Neuronal stem cell (in vitro differentiated cells): ENCODE measurements around the gene CNDP2.

Experiments used
- DNase-seq: peaks from one replicate; pipeline ENCODE4 v3.0.0-alpha.2; 2013; ENCODE audit warnings: low spot score
- H2AFZ ChIP-seq: one replicate; pipeline ENCODE4 v1.6.1; 2013; ENCODE audit warnings: mild to moderate bottlenecking, low read length, inconsistent platforms
- H2AK5ac ChIP-seq: 2 replicates; pipeline ENCODE4 v1.6.1; 2013; ENCODE audit warnings: low read depth, mild to moderate bottlenecking, inconsistent platforms, low read length, moderate library complexity, mixed read lengths
- H2BK120ac ChIP-seq: 2 replicates; pipeline ENCODE4 v1.6.1; 2013; ENCODE audit warnings: low read depth, mild to moderate bottlenecking, inconsistent platforms, low read length, moderate library complexity, mixed read lengths
- H2BK12ac ChIP-seq: one replicate; pipeline ENCODE4 v1.6.1; 2013; ENCODE audit warnings: low read length, inconsistent platforms
- H2BK15ac ChIP-seq: 2 replicates; pipeline ENCODE4 v1.6.1; 2013; ENCODE audit warnings: mild to moderate bottlenecking, low read length, inconsistent platforms, mixed read lengths
- H2BK5ac ChIP-seq: one replicate; pipeline ENCODE4 v1.6.1; 2013; ENCODE audit warnings: inconsistent platforms, mild to moderate bottlenecking, low read length, moderate library complexity
- H3K14ac ChIP-seq: one replicate; pipeline ENCODE4 v1.6.1; 2013; ENCODE audit warnings: low read length, inconsistent platforms
- H3K18ac ChIP-seq: 2 replicates; pipeline ENCODE4 v1.6.1; 2013; ENCODE audit warnings: low read length, inconsistent platforms
- H3K23ac ChIP-seq: 2 replicates; pipeline ENCODE4 v1.6.1; 2013; ENCODE audit warnings: low read depth, mild to moderate bottlenecking, mixed read lengths, low read length, inconsistent platforms; ENCODE audit not compliant: poor library complexity
- H3K27ac ChIP-seq: replicated peaks from 3 replicates; pipeline ENCODE4 v1.5.1; 2013; ENCODE audit warnings: low read length, inconsistent platforms
- H3K27me3 ChIP-seq, 3 experiments: 2 replicates each; pipeline ENCODE4 v1.6.1; 2013; ENCODE audit warnings: low read length in 3 of 3, mild to moderate bottlenecking in 2 of 3, inconsistent platforms in 1 of 3, low read depth in 1 of 3, mixed read lengths in 1 of 3, moderate library complexity in 1 of 3; ENCODE audit not compliant: control insufficient read depth in 3 of 3, insufficient read depth in 3 of 3
- H3K36me3 ChIP-seq, 2 donors: replicated peaks in 1 of 2; 2 replicates each; pipeline ENCODE4 v1.6.1; 2013; ENCODE audit warnings: low read length in 2 of 2; ENCODE audit not compliant: control insufficient read depth in 2 of 2, insufficient read depth in 2 of 2
- H3K4ac ChIP-seq: 2 replicates; pipeline ENCODE4 v1.6.1; 2013; ENCODE audit warnings: inconsistent platforms, mild to moderate bottlenecking, low read length, moderate library complexity
- H3K4me1 ChIP-seq, 2 donors: 1 replicate in 1 of 2; 2 replicates in 1 of 2; pipeline ENCODE4 v1.6.1; 2013; ENCODE audit warnings: low read length in 2 of 2, low read depth in 1 of 2; ENCODE audit not compliant: control insufficient read depth in 2 of 2, insufficient read depth in 1 of 2
- H3K4me2 ChIP-seq: one replicate; pipeline ENCODE4 v1.6.1; 2013; ENCODE audit warnings: mild to moderate bottlenecking, low read length, inconsistent platforms; ENCODE audit not compliant: insufficient read depth, poor library complexity, severe bottlenecking
- H3K4me3 ChIP-seq, 2 donors: 2 replicates each; pipeline ENCODE4 v1.5.1; 2013; ENCODE audit warnings: low read length in 2 of 2, mild to moderate bottlenecking in 2 of 2, inconsistent platforms in 1 of 2, moderate library complexity in 1 of 2
- H3K79me1 ChIP-seq: one replicate; pipeline ENCODE4 v1.6.1; 2013; ENCODE audit warnings: low read depth, mild to moderate bottlenecking, inconsistent platforms, low read length, moderate library complexity
- H3K9ac ChIP-seq: one replicate; pipeline ENCODE4 v1.6.1; 2013; ENCODE audit warnings: mild to moderate bottlenecking, low read depth, low read length, inconsistent platforms; ENCODE audit not compliant: poor library complexity
- H3K9me3 ChIP-seq, 2 donors: replicated peaks in 1 of 2; 2 replicates each; pipeline versions ENCODE3 to v1.6.1; 2013; ENCODE audit warnings: low read length in 2 of 2, mild to moderate bottlenecking in 2 of 2, inconsistent platforms in 1 of 2, low read depth in 1 of 2, mixed read lengths in 1 of 2, moderate library complexity in 1 of 2; ENCODE audit not compliant: control insufficient read depth in 2 of 2, insufficient read depth in 1 of 2
- H4K8ac ChIP-seq: one replicate; pipeline ENCODE4 v1.6.1; 2013; ENCODE audit warnings: low read depth, mild to moderate bottlenecking, inconsistent platforms, low read length, moderate library complexity
- H4K91ac ChIP-seq: one replicate; pipeline ENCODE4 v1.6.1; 2013; ENCODE audit warnings: low read length, low read depth, mild to moderate bottlenecking, inconsistent platforms; ENCODE audit not compliant: poor library complexity
- WGBS, 2 donors: extraction: QIAGEN DNeasy Blood & Tissue Kit; methylation state at CpG; one replicate each; pipeline ENCODE4 v1.1.7; 2013; ENCODE audit warnings: missing lambda C conversion rate in 2 of 2, mixed read lengths in 1 of 2; ENCODE audit not compliant: insufficient read length in 2 of 2, insufficient replicate concordance in 1 of 2; ENCODE audit errors: extremely low coverage in 2 of 2; 5-methylcytosine and 5-hydroxymethylcytosine counted together

CNDP2 gene

DNA sequence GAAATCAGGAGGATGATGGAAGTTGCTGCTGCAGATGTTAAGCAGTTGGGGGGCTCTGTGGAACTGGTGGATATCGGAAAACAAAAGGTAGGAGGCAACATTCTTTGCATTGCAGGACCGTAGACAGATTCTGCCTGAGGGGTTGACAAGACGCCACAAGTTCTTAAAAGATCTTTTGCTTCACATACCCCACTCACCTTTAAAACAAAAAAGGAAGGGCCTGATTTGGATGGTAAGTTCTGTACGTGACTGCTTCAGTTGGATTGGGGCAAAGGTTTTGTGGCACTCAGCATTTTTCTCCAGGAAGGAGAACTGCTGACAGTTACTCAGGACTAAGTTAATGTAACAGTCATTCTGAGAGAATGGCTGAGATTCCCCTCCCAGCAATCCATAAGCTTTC, 5.2 kb downstream of the CNDP2 start:
- Histone ChIP-seq H3K4me3 (no peak overlapping the region), H2BK15ac (no peak overlapping the region), H2BK12ac (no peak overlapping the region), H3K18ac (no peak overlapping the region), H3K9me3 (no peaks in the 10 kb centered on the region), H2BK5ac (no peak overlapping the region), H2AFZ (no peak overlapping the region), H2AK5ac (no peak overlapping the region), H3K14ac (no peak overlapping the region), H4K91ac (no peak overlapping the region), H3K27ac (peak overlapping the region; percentile 20), H3K9ac (peak overlapping the region; percentile 70), H3K4ac (no peak overlapping the region), H3K4me2 (no peak overlapping the region), H3K4me1 (peaks cover 5 to 13% of the 10 kb centered on the region in 2 donors), H2BK120ac (no peak overlapping the region), H3K23ac (no peak overlapping the region), H4K8ac (no peak overlapping the region), H3K79me1 (peaks cover 5% of the 10 kb centered on the region), H3K27me3 (peaks cover 0 to 3% (median 0%) of the 10 kb centered on the region in 3 experiments), H3K36me3 (peaks cover 23 to 84% of the 10 kb centered on the region in 2 donors)
- WGBS, 2 donors = no CpG with 5 or more reads among the region's 4 CpGs
- DNase-seq = no peak

DNA sequence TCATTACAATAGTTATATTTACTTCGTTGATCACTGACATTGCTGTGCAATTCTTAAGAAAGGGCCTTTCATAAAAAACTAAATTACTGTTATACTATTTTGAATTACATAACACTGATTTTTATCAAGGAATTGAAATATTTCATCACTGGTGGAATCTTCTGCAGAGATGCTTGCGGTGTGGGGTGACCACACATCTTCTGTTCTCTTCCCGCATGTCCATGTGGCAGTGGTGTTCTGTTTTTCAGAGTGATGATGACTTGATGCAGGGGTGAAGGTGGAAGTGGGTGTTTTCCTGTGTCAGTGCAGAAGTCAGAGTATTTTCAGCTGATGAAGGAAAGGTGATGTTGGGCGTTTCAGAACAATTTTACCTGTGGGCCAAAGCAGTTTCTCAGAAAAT, 7.0 kb downstream of the CNDP2 start:
- H4K91ac ChIP-seq = no peak overlapping the region
- no peak overlapping the region for H3K4me3 ChIP-seq
- H3K14ac ChIP-seq = no peak overlapping the region
- H2BK12ac ChIP-seq = no peak overlapping the region
- no CpG with 5 or more reads among the region's 4 CpGs for WGBS, 2 donors
- no peak overlapping the region for H4K8ac ChIP-seq
- peaks cover 0 to 3% (median 0%) of the 10 kb centered on the region in 3 experiments for H3K27me3 ChIP-seq
- peaks cover 5% of the 10 kb centered on the region for H3K79me1 ChIP-seq
- H2BK5ac ChIP-seq = no peak overlapping the region
- no peak overlapping the region for H3K4me2 ChIP-seq
- peaks cover 0 to 3% of the 10 kb centered on the region in 2 donors for H3K4me1 ChIP-seq
- no peak overlapping the region for H2BK15ac ChIP-seq
- H2BK120ac ChIP-seq = no peak overlapping the region
- H2AK5ac ChIP-seq = no peak overlapping the region
- DNase-seq = no peak
- H3K36me3 ChIP-seq = peaks cover 30 to 93% of the 10 kb centered on the region in 2 donors
- H2AFZ ChIP-seq = no peak overlapping the region
- H3K23ac ChIP-seq = no peak overlapping the region
- H3K27ac ChIP-seq = no peak overlapping the region
- H3K18ac ChIP-seq = no peak overlapping the region
- no peaks in the 10 kb centered on the region for H3K9me3 ChIP-seq
- H3K4ac ChIP-seq = no peak overlapping the region
- no peak overlapping the region for H3K9ac ChIP-seq

DNA sequence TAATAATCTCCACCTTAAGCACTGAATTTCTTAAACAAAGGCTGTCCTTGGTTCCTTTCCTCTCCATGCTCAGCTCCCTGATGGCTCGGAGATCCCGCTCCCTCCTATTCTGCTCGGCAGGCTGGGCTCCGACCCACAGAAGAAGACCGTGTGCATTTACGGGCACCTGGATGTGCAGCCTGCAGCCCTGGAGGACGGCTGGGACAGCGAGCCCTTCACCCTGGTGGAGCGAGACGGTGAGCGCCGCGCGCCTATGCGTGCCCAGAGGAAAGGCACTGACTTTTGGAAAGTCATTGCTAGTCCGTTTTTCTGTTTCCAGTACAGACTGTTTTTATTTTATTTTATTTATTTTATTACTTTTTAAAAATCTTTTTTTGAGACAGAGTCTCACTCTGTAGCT, 9.6 kb downstream of the CNDP2 start:
- DNase-seq = no peak
- Histone ChIP-seq H3K36me3 (peaks cover 46 to 94% of the 10 kb centered on the region in 2 donors), H2AK5ac (no peak overlapping the region), H2BK5ac (no peak overlapping the region), H2BK120ac (no peak overlapping the region), H3K9me3 (no peaks in the 10 kb centered on the region), H3K18ac (no peak overlapping the region), H3K27ac (no peak overlapping the region), H2AFZ (no peak overlapping the region), H4K91ac (no peak overlapping the region), H3K4me2 (no peak overlapping the region), H3K23ac (no peak overlapping the region), H2BK15ac (no peak overlapping the region), H3K79me1 (peaks cover 5% of the 10 kb centered on the region), H3K4me3 (no peak overlapping the region), H3K14ac (no peak overlapping the region), H3K4ac (no peak overlapping the region), H3K4me1 (peaks cover 0 to 3% of the 10 kb centered on the region in 2 donors), H4K8ac (no peak overlapping the region), H3K9ac (no peak overlapping the region), H3K27me3 (peaks cover 0 to 3% (median 0%) of the 10 kb centered on the region in 3 experiments), H2BK12ac (no peak overlapping the region)
- no CpG with 5 or more reads among the region's 16 CpGs for WGBS, 2 donors

DNA sequence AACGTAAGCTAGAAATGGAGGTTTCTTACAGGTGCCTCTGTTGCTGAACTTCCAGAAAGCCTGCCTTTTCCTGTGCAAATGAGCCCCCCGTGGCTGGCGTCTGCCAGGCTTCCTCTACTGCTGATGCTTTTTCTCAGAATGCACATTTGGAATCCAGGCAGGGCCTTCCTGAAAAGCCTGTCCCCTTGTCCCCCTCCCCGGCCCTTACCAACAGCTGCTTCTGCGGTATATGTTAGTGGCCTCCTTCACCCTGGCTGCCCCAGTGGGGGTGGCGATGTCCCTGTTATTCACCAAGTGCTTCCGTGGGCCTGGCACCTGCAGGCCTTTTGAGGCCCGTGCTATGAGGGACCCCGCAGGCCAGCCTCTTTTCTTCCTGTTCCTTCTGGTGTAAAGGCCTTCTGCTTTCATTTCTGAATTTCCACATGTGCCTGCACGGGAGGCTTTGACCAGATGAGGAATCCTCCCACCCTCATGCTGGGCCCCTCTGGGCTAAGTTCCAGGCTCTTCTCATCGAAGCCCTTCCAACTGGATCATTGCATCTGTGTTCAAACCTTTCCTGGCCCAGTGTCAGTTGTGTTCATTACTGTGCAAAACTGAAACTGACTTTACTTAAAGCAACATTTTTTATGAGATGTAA, 10.4 kb downstream of the CNDP2 start:
- Histone ChIP-seq H3K79me1 (peaks cover 5% of the 10 kb centered on the region), H3K4me2 (no peak overlapping the region), H3K14ac (no peak overlapping the region), H4K91ac (no peak overlapping the region), H3K36me3 (peaks cover 45 to 93% of the 10 kb centered on the region in 2 donors), H2AK5ac (no peak overlapping the region), H3K4ac (no peak overlapping the region), H3K27me3 (no peaks in the 10 kb centered on the region), H3K4me3 (no peak overlapping the region), H3K23ac (no peak overlapping the region), H4K8ac (no peak overlapping the region), H3K4me1 (no peaks in the 10 kb centered on the region), H2BK5ac (no peak overlapping the region), H3K27ac (no peak overlapping the region), H2BK12ac (no peak overlapping the region), H3K9ac (no peak overlapping the region), H2BK120ac (no peak overlapping the region), H2BK15ac (no peak overlapping the region), H2AFZ (no peak overlapping the region), H3K9me3 (no peaks in the 10 kb centered on the region), H3K18ac (no peak overlapping the region)
- WGBS, 2 donors = no CpG with 5 or more reads among the region's 11 CpGs
- no peak for DNase-seq
